WTC11 (cell line): Measurements from ENCODE around the gene ZBTB7C.

Experiments
- NR2C2 ChIP-seq: sonication (generic); formaldehyde crosslinking; IDR thresholded peaks from 2 replicates; pipeline ENCODE4 v1.8.0; 2022; ENCODE audit warnings: mild to moderate bottlenecking, missing genetic modification reagents
- TF ChIP-seq, protein P1 (sequence below): fragments of 200-600 bp; IDR thresholded peaks from 2 replicates; pipeline ENCODE4 v1.8.0; 2022; ENCODE audit warnings: antibody characterized with exemption
- TF ChIP-seq, protein P2 (sequence below): sonication (generic); formaldehyde crosslinking; IDR thresholded peaks from 2 replicates; pipeline ENCODE4 v1.8.1; 2022; ENCODE audit warnings: mild to moderate bottlenecking, missing genetic modification reagents, moderate library complexity, borderline replicate concordance

- TF ChIP-seq, protein P1, sequence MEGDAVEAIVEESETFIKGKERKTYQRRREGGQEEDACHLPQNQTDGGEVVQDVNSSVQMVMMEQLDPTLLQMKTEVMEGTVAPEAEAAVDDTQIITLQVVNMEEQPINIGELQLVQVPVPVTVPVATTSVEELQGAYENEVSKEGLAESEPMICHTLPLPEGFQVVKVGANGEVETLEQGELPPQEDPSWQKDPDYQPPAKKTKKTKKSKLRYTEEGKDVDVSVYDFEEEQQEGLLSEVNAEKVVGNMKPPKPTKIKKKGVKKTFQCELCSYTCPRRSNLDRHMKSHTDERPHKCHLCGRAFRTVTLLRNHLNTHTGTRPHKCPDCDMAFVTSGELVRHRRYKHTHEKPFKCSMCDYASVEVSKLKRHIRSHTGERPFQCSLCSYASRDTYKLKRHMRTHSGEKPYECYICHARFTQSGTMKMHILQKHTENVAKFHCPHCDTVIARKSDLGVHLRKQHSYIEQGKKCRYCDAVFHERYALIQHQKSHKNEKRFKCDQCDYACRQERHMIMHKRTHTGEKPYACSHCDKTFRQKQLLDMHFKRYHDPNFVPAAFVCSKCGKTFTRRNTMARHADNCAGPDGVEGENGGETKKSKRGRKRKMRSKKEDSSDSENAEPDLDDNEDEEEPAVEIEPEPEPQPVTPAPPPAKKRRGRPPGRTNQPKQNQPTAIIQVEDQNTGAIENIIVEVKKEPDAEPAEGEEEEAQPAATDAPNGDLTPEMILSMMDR = no peak
- TF ChIP-seq NR2C2 (CRISPR knock-in tag) = no peak
- TF ChIP-seq, protein P2, sequence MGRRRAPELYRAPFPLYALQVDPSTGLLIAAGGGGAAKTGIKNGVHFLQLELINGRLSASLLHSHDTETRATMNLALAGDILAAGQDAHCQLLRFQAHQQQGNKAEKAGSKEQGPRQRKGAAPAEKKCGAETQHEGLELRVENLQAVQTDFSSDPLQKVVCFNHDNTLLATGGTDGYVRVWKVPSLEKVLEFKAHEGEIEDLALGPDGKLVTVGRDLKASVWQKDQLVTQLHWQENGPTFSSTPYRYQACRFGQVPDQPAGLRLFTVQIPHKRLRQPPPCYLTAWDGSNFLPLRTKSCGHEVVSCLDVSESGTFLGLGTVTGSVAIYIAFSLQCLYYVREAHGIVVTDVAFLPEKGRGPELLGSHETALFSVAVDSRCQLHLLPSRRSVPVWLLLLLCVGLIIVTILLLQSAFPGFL (CRISPR knock-in tag) = no peak
These were observed 425.2 kb downstream of the ZBTB7C start for GRCh38 chr18:47983946-47984345.
